Liver (tissue), 9 donors: ENCODE data around the gene KCNK7. TPM values are rescaled to one million over a fixed set of nuclear protein-coding genes. Genes with fewer than 3 reads are reported as not detected.

Source experiments
- DNase-seq: peaks from one replicate; pipeline ENCODE4 v3.0.0-alpha.2; 2017; ENCODE audit warnings: low spot score
- H3K27ac ChIP-seq, 2 donors: one replicate each; pipeline ENCODE4 v1.7.0; 2013; ENCODE audit warnings: inconsistent platforms in 2 of 2, low read length in 2 of 2, control low read depth in 1 of 2, low read depth in 1 of 2, mild to moderate bottlenecking in 1 of 2
- H3K27me3 ChIP-seq, 4 donors: one replicate each; pipeline versions ENCODE4 v1.6.1 to v1.7.0; 2013; ENCODE audit warnings: low read length in 3 of 4, inconsistent platforms in 1 of 4, mild to moderate bottlenecking in 1 of 4, moderate library complexity in 1 of 4; ENCODE audit not compliant: control insufficient read depth in 4 of 4, insufficient read depth in 4 of 4
- H3K36me3 ChIP-seq, 4 donors: one replicate each; pipeline versions ENCODE4 v1.6.1 to v1.7.0; 2013; ENCODE audit warnings: low read length in 3 of 4, mild to moderate bottlenecking in 3 of 4, low read depth in 1 of 4, moderate library complexity in 1 of 4; ENCODE audit not compliant: control insufficient read depth in 4 of 4, insufficient read depth in 3 of 4
- H3K4me1 ChIP-seq, 4 donors: one replicate each; pipeline versions ENCODE4 v1.6.1 to v1.7.0; 2013; ENCODE audit warnings: low read length in 3 of 4, mild to moderate bottlenecking in 3 of 4, moderate library complexity in 1 of 4; ENCODE audit not compliant: control insufficient read depth in 4 of 4, insufficient read depth in 4 of 4
- H3K4me3 ChIP-seq, 3 donors: one replicate each; pipeline versions ENCODE4 v1.6.1 to v1.7.0; 2013; ENCODE audit warnings: low read length in 3 of 3, control low read depth in 1 of 3, low read depth in 1 of 3, mild to moderate bottlenecking in 1 of 3
- H3K9ac ChIP-seq, 2 donors: one replicate each; pipeline ENCODE4 v1.7.0; 2013; ENCODE audit warnings: low read length in 2 of 2, mild to moderate bottlenecking in 2 of 2, moderate library complexity in 2 of 2, control low read depth in 1 of 2, low read depth in 1 of 2
- H3K9me3 ChIP-seq, 4 donors: one replicate each; pipeline versions ENCODE4 v1.6.1 to v1.7.0; 2013; ENCODE audit warnings: low read length in 3 of 4; ENCODE audit not compliant: control insufficient read depth in 4 of 4
- ATF3 ChIP-seq: IDR thresholded peaks from 2 replicates; pipeline ENCODE4 v1.6.1; 2016; ENCODE audit warnings: antibody characterized with exemption
- CTCF ChIP-seq: fragments of 150-350 bp; IDR thresholded peaks from 2 replicates; pipeline ENCODE4 v1.5.1; 2017; ENCODE audit warnings: improper control_type of control experiment, low read depth, low read length; ENCODE audit not compliant: missing input control
- EGR1 ChIP-seq, 2 donors: IDR thresholded peaks; 2 replicates each; pipeline ENCODE4 v1.6.1; 2016 to 2018; ENCODE audit warnings: antibody characterized with exemption in 2 of 2, low read depth in 2 of 2
- FOXA1 ChIP-seq: IDR thresholded peaks from 2 replicates; pipeline ENCODE4 v1.6.1; 2016; ENCODE audit warnings: antibody characterized with exemption
- GABPA ChIP-seq, 2 donors: IDR thresholded peaks in 1 of 2; conservative IDR thresholded peaks in 1 of 2; 2 replicates each; pipeline ENCODE4 v1.6.1; 2016; ENCODE audit warnings: antibody characterized with exemption in 2 of 2, mild to moderate bottlenecking in 1 of 2, moderate library complexity in 1 of 2
- HNF4A ChIP-seq, 2 donors: conservative IDR thresholded peaks; 2 replicates each; pipeline ENCODE4 v1.6.1; 2016; ENCODE audit warnings: antibody characterized with exemption in 2 of 2, mild to moderate bottlenecking in 2 of 2
- JUND ChIP-seq, 2 donors: IDR thresholded peaks; 2 replicates each; pipeline ENCODE4 v1.6.1; 2016; ENCODE audit warnings: antibody characterized with exemption in 2 of 2
- NR2F2 ChIP-seq: IDR thresholded peaks from 2 replicates; pipeline ENCODE4 v1.6.1; 2016; ENCODE audit warnings: antibody characterized with exemption
- RAD21 ChIP-seq, 2 donors: IDR thresholded peaks; 2 replicates each; pipeline ENCODE4 v1.6.1; 2016; ENCODE audit warnings: antibody characterized with exemption in 2 of 2, mild to moderate bottlenecking in 2 of 2
- REST ChIP-seq: IDR thresholded peaks from 2 replicates; pipeline ENCODE4 v1.6.1; 2016; ENCODE audit warnings: antibody characterized with exemption, mild to moderate bottlenecking
- RXRA ChIP-seq, 2 donors: IDR thresholded peaks; 2 replicates each; pipeline ENCODE4 v1.6.1; 2017 to 2018; ENCODE audit warnings: antibody characterized with exemption in 2 of 2, mild to moderate bottlenecking in 1 of 2
- SP1 ChIP-seq: IDR thresholded peaks from 2 replicates; pipeline ENCODE4 v1.6.1; 2018; ENCODE audit warnings: antibody characterized with exemption, mild to moderate bottlenecking
- YY1 ChIP-seq: IDR thresholded peaks from 2 replicates; pipeline ENCODE4 v1.6.1; 2016; ENCODE audit warnings: antibody characterized with exemption, mild to moderate bottlenecking
- WGBS: extraction: QIAGEN DNeasy Blood & Tissue Kit; methylation state at CpG from one replicate; pipeline ENCODE4 v1.1.7; 2013; 5-methylcytosine and 5-hydroxymethylcytosine counted together
- polyA plus RNA-seq, 2 donors: library from polyadenylated mRNA; stranded (reverse) in 1 of 2; unstranded in 1 of 2; fragments of 200-250 nt in 1 of 2; fragments of >200 nt in 1 of 2; fragmentation: Nextera tagmentation in 1 of 2; extraction: Ambion mirVana in 1 of 2; gene quantifications; one replicate each; pipeline versions ENCODE4 v1.2.1 to v1.2.3, GENCODE V29; 2013 to 2015
- total RNA-seq, 2 donors: library from RNA; depleted of rRNA; stranded (reverse); fragments of >200 nt; gene quantifications; one replicate each; pipeline ENCODE4 v1.2.3, GENCODE V29; 2014
- donor health status: healthy.
- donor health status: healthy.
- donor health status: healthy.
- donor health status: healthy.
- donor health status: healthy.

Gene KCNK7
- total and polyA plus RNA-seq, 4 donors: 0.14 to 0.32 (median 0.24) TPM

DNA sequence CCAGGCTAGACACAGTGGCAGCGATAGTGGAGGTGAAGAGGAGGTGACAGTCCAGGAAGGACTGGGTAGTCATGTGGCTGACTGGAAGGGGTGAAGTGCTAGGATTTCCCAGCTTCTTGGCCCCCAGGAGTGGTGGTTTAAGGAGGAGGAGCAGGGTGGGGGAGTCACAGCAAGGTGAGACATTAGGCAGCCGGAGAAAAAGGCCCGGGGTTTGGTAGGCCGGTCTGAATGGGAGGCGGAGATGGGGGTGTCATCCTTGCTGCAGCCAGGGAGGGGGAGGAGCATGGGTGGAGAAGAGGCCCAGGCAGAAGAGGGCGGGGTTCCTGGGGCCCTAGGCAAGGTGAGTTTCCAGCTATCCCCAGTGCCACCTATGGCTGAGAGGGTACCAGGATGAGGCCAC lies 48.4 kb upstream of the KCNK7 start:
- 63% methylated on average over 6 of the region's 6 CpGs for WGBS
- DNase-seq: no peak
- no peak overlapping the region for H3K9ac ChIP-seq
- no peak overlapping the region for H3K27ac ChIP-seq
- no peaks in the 10 kb centered on the region for H3K27me3 ChIP-seq
- peaks cover 0 to 4% (median 0%) of the 10 kb centered on the region in 4 donors for H3K36me3 ChIP-seq
- H3K9me3 ChIP-seq: no peaks in the 10 kb centered on the region
- TF ChIP-seq NR2F2: no peak
- TF ChIP-seq RAD21 (IDR thresholded peaks at IDR 0.05): no peak
- TF ChIP-seq RXRA (IDR thresholded peaks at IDR 0.05): no peak
- no peak for TF ChIP-seq GABPA (IDR thresholded peaks at IDR 0.05 in 1 of 2, conservative IDR thresholded peaks at IDR 0.05 in 1 of 2)
- no peak for TF ChIP-seq YY1
- no peak for TF ChIP-seq SP1
- TF ChIP-seq HNF4A (conservative IDR thresholded peaks at IDR 0.05): no peak
- no peak for TF ChIP-seq REST
- TF ChIP-seq JUND (IDR thresholded peaks at IDR 0.05): no peak
- TF ChIP-seq EGR1 (IDR thresholded peaks at IDR 0.05; ENCODE audit: low read depth in 2 of 2): no peak
- no peak for TF ChIP-seq ATF3
- H3K4me3 ChIP-seq: no peak overlapping the region
- H3K4me1 ChIP-seq: peaks cover 3 to 25% (median 14%) of the 10 kb centered on the region in 4 donors

- peaks cover 0 to 4% (median 0%) of the 10 kb centered on the region in 4 donors for H3K36me3 ChIP-seq
- WGBS: 49% methylated on average over 49 of the region's 49 CpGs
- no peak overlapping the region for H3K27ac ChIP-seq
- no peak overlapping the region for H3K4me3 ChIP-seq
- H3K9ac ChIP-seq: no peak overlapping the region
- H3K27me3 ChIP-seq: no peaks in the 10 kb centered on the region
- H3K9me3 ChIP-seq: no peaks in the 10 kb centered on the region
- DNase-seq: no peak
- no peak for TF ChIP-seq FOXA1
- TF ChIP-seq REST: no peak
- TF ChIP-seq NR2F2: no peak
- no peak for TF ChIP-seq CTCF
- TF ChIP-seq HNF4A (conservative IDR thresholded peaks at IDR 0.05): no peak
- TF ChIP-seq ATF3: no peak
- TF ChIP-seq EGR1 (IDR thresholded peaks at IDR 0.05; ENCODE audit: low read depth in 2 of 2): no peak
- peaks cover 7 to 35% (median 20%) of the 10 kb centered on the region in 4 donors for H3K4me1 ChIP-seq
Measured at GRCh38 chr11:65642014-65642671, 46.5 kb upstream of the KCNK7 start.
